Karpas-422 (cell line): ENCODE results near the gene YWHAG. TPM values are rescaled to one million over a fixed set of nuclear protein-coding genes. Genes with fewer than 3 reads are reported as not detected.
A peak's percentile ranks its signal among the peaks of the same experiment; 100 is the strongest.

ENCODE experiments used
- DNase-seq: peaks from one replicate; pipeline ENCODE4 v3.0.0-alpha.2; 2015
- H2AFZ ChIP-seq: fragments of 200-600 bp; sonication (generic); 2 replicates; pipeline ENCODE4 v1.6.1; 2014; ENCODE audit warnings: antibody characterized with exemption, low read length, mixed read lengths
- H3K27ac ChIP-seq: fragments of 200-600 bp; sonication (generic); 2 replicates; pipeline ENCODE4 v1.5.1; 2014; ENCODE audit warnings: mild to moderate bottlenecking, low read length, moderate library complexity
- H3K27me3 ChIP-seq: fragments of 200-600 bp; sonication (generic); 2 replicates; pipeline ENCODE4 v1.6.1; 2014; ENCODE audit warnings: low read length, mixed read lengths
- H3K36me3 ChIP-seq: fragments of 200-600 bp; sonication (generic); 2 replicates; pipeline ENCODE4 v1.6.1; 2014; ENCODE audit warnings: low read length, mixed read lengths; ENCODE audit not compliant: insufficient read depth
- H3K4me1 ChIP-seq: fragments of 200-600 bp; sonication (generic); 2 replicates; pipeline ENCODE4 v1.6.1; 2014; ENCODE audit warnings: mild to moderate bottlenecking, low read length, mixed read lengths
- H3K4me2 ChIP-seq: fragments of 200-600 bp; sonication (generic); 2 replicates; pipeline ENCODE4 v1.6.1; 2014; ENCODE audit warnings: low read length, low read depth, mild to moderate bottlenecking; ENCODE audit not compliant: poor library complexity, severe bottlenecking
- H3K4me3 ChIP-seq: fragments of 200-600 bp; sonication (generic); 2 replicates; pipeline ENCODE4 v1.5.1; 2014; ENCODE audit warnings: mild to moderate bottlenecking, antibody characterized with exemption, low read length, mixed read lengths
- H3K79me2 ChIP-seq: fragments of 200-600 bp; sonication (generic); 2 replicates; pipeline ENCODE4 v1.6.1; 2014; ENCODE audit warnings: mild to moderate bottlenecking, low read length, mixed read lengths
- H3K9ac ChIP-seq: fragments of 200-600 bp; sonication (generic); 2 replicates; pipeline ENCODE4 v1.6.0; 2014; ENCODE audit warnings: low read length
- H3K9me2 ChIP-seq: fragments of 200-600 bp; sonication (generic), shearing (Covaris generic); replicated peaks from 2 replicates; pipeline ENCODE4 v1.6.0; 2014; ENCODE audit warnings: mild to moderate bottlenecking, low read length, moderate library complexity; ENCODE audit not compliant: insufficient read depth
- H3K9me3 ChIP-seq: fragments of 300-700, 200-600 bp; sonication (generic); 2 replicates; pipeline ENCODE4 v1.6.1; 2014; ENCODE audit warnings: low read length, mixed read lengths
- H4K20me1 ChIP-seq: fragments of 200-600 bp; sonication (generic); 2 replicates; pipeline ENCODE4 v1.6.1; 2014; ENCODE audit warnings: mild to moderate bottlenecking, antibody characterized with exemption, low read length, low read depth; ENCODE audit not compliant: insufficient read depth
- total RNA-seq: library from RNA; depleted of rRNA; stranded (reverse); fragments of >200 nt; shearing (Covaris generic); gene quantifications from 2 replicates; pipeline ENCODE4 v1.2.3, GENCODE V29; 2014; ENCODE audit warnings: low replicate concordance; rRNA removed

YWHAG gene
- total RNA-seq, 1 experiment from 2014 or later = 64.1 TPM

- no peak overlapping the region for H3K4me3 ChIP-seq
- no peaks in the 10 kb centered on the region for H3K36me3 ChIP-seq
- no peaks in the 10 kb centered on the region for H3K9me3 ChIP-seq
- no peak overlapping the region for H3K27ac ChIP-seq
- H3K9ac ChIP-seq = no peak overlapping the region
- no peaks in the 10 kb centered on the region for H3K4me1 ChIP-seq
- no peaks in the 10 kb centered on the region for H3K79me2 ChIP-seq
- no peak overlapping the region for H3K4me2 ChIP-seq
- no peaks in the 10 kb centered on the region for H3K9me2 ChIP-seq
- DNase-seq = peak; percentile 71
- H2AFZ ChIP-seq = no peak overlapping the region
- no peaks in the 10 kb centered on the region for H4K20me1 ChIP-seq
- H3K27me3 ChIP-seq = no peaks in the 10 kb centered on the region
Observed at GRCh38 chr7:76278540-76278939, 80.3 kb downstream of the YWHAG start.

Other genes starting within 250 kb of the YWHAG start
- not detected in 2 replicates for gene SRRM3, start 157.1 kb downstream of the YWHAG start, total RNA-seq
- 5.2 and 17.7 TPM in 2 replicates for gene HSPB1, start 56.3 kb downstream of the YWHAG start, total RNA-seq
- not detected in 2 replicates for gene SSC4D, start 50.7 kb upstream of the YWHAG start, total RNA-seq
- gene ZP3, start 66.0 kb upstream of the YWHAG start, total RNA-seq = not detected in 2 replicates
- 17.0 and 26.5 TPM in 2 replicates for gene DTX2, start 102.7 kb upstream of the YWHAG start, total RNA-seq
- gene UPK3B, start 151.6 kb upstream of the YWHAG start, total RNA-seq = 0.26 TPM in 1 of 2 replicates, not detected in the other
- gene SPDYE16, start 184.3 kb upstream of the YWHAG start, total RNA-seq = not detected in 2 replicates